Nephron (organoid): ENCODE results near the gene RGS14.

ENCODE experiments used
- H3K27ac Mint-ChIP-seq, 3 experiments: 2 replicates each; pipeline ENCODE4 v1.8.0; 2020; ENCODE audit warnings: mixed read lengths in 3 of 3, mild to moderate bottlenecking in 2 of 3, moderate library complexity in 1 of 3
- H3K27me3 Mint-ChIP-seq: 2 replicates; pipeline ENCODE4 v1.8.0; 2021; ENCODE audit warnings: low read depth, mild to moderate bottlenecking, moderate library complexity, mixed read lengths
- H3K36me3 Mint-ChIP-seq: 2 replicates; pipeline ENCODE4 v1.8.0; 2020; ENCODE audit warnings: low read depth, mixed read lengths
- H3K4me1 Mint-ChIP-seq: 2 replicates; pipeline ENCODE4 v1.8.0; 2020; ENCODE audit warnings: mixed read lengths
- H3K4me3 Mint-ChIP-seq, 3 experiments: 2 replicates each; pipeline ENCODE4 v1.8.0; 2020; ENCODE audit warnings: mild to moderate bottlenecking in 3 of 3, mixed read lengths in 3 of 3, moderate library complexity in 2 of 3
- H3K9me3 Mint-ChIP-seq: 2 replicates; pipeline ENCODE4 v1.8.0; 2020; ENCODE audit warnings: mixed read lengths
- CTCF ChIP-seq, 3 experiments: fragments of 200-600 bp; sonication (generic); IDR thresholded peaks; one replicate each; pipeline ENCODE4 v1.5.0; 2021; ENCODE audit warnings: antibody characterized with exemption in 3 of 3; ENCODE audit not compliant: unreplicated experiment in 3 of 3

Gene RGS14

DNA sequence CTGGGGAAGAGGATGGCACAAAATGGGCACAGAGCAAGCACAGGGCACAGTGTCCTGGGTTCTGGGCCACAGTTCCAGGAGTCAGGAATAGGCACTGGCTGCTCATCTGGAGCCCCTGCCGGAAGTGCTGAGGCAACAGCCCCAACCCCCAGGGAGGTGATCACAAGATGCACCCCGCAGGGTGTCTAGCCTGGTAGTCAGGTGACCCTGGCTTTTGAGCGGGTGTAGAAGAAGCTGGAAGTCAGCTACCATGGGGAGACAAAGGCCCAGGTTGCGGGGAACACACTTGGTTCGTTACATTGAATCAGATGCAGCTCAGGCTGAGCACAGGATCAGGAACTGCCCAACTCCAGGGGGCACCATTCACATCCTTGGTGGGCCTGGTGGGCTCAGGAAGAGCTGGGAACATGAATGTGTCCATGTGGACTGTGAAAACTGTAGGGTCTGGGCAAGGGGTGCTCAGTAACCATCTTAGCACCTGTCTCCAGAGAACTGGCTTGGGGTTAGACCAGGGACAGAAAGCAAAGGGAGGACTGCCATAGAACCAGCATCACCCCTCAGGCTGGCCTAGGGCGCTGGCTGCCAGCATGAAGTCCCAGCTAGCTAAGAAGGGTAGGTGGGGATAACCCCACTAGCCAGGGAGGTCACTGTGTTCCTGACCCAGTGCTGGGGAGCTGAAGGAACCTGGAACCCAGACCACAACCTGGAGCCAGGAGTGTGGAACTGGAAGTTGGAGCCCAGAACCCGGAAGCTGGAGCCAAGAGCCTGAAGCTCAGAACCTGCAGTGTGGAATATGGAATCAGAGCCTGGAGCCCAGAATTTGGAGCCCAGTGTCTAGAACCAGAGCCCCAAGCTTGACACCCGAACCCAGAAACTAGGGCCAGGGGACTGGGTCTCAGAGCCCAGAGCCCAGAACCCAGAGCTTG, 20.4 kb downstream of the RGS14 start:
- Mint-ChIP-seq H3K4me3 (no peak overlapping the region), H3K9me3 (no peaks in the 10 kb centered on the region), H3K27me3 (peaks cover 19% of the 10 kb centered on the region), H3K4me1 (peaks cover 17% of the 10 kb centered on the region), H3K36me3 (no peaks in the 10 kb centered on the region), H3K27ac (peak overlapping the region in 1 of 3 experiments; percentile 98)
- no peak for TF ChIP-seq CTCF (IDR thresholded peaks at IDR 0.05; ENCODE audit: unreplicated experiment in 3 of 3)

GRCh38 chr5:177378884-177379883, 21.5 kb downstream of the RGS14 start:
- H3K4me1 Mint-ChIP-seq = peaks cover 17% of the 10 kb centered on the region
- no peak for TF ChIP-seq CTCF (IDR thresholded peaks at IDR 0.05; ENCODE audit: unreplicated experiment in 3 of 3)
- H3K36me3 Mint-ChIP-seq = no peaks in the 10 kb centered on the region
- H3K4me3 Mint-ChIP-seq = peak overlapping the region in 1 of 3 experiments; percentile 14
- peaks cover 24% of the 10 kb centered on the region for H3K27me3 Mint-ChIP-seq
- H3K9me3 Mint-ChIP-seq = no peaks in the 10 kb centered on the region
- H3K27ac Mint-ChIP-seq = peak overlapping the region in 2 of 3 experiments; percentile 87 to 98

GRCh38 chr5:177380805-177381126, 23.0 kb downstream of the RGS14 start:
- H3K9me3 Mint-ChIP-seq = peaks cover 2% of the 10 kb centered on the region
- H3K27me3 Mint-ChIP-seq = peaks cover 30% of the 10 kb centered on the region
- H3K4me3 Mint-ChIP-seq = no peak overlapping the region
- no peaks in the 10 kb centered on the region for H3K36me3 Mint-ChIP-seq
- H3K4me1 Mint-ChIP-seq = peaks cover 17% of the 10 kb centered on the region
- TF ChIP-seq CTCF (IDR thresholded peaks at IDR 0.05; ENCODE audit: unreplicated experiment in 3 of 3) = no peak
- H3K27ac Mint-ChIP-seq = peak overlapping the region; percentile 5 to 52 (median 15)

GRCh38 chr5:177382423-177383029, 24.8 kb downstream of the RGS14 start:
- Mint-ChIP-seq H3K4me3 (peak overlapping the region in 1 of 3 experiments; percentile 6), H3K9me3 (peaks cover 2% of the 10 kb centered on the region), H3K36me3 (no peaks in the 10 kb centered on the region), H3K27me3 (peaks cover 30% of the 10 kb centered on the region), H3K27ac (peak overlapping the region; percentile 33 to 85 (median 64)), H3K4me1 (peaks cover 17% of the 10 kb centered on the region)
- peak in 2 of 3 experiments; percentile 13 to 23 for TF ChIP-seq CTCF (IDR thresholded peaks at IDR 0.05; ENCODE audit: unreplicated experiment in 3 of 3)

- Mint-ChIP-seq H3K9me3 (peaks cover 2% of the 10 kb centered on the region), H3K27me3 (peaks cover 28% of the 10 kb centered on the region), H3K4me3 (no peak overlapping the region), H3K36me3 (no peaks in the 10 kb centered on the region), H3K27ac (peak overlapping the region in 1 of 3 experiments; percentile 34), H3K4me1 (peaks cover 17% of the 10 kb centered on the region)
- TF ChIP-seq CTCF (IDR thresholded peaks at IDR 0.05; ENCODE audit: unreplicated experiment in 3 of 3) = no peak
Measured at GRCh38 chr5:177383181-177383580, 25.5 kb downstream of the RGS14 start.
